GM19397 (cell line): ENCODE measurements around the gene PFKP.

Experiments
- ATAC-seq: cut with Tn5 transposase; IDR thresholded peaks from one replicate; pipeline ENCODE4 v1.9.1; 2021; ENCODE audit warnings: mild to moderate bottlenecking, moderate library complexity; ENCODE audit not compliant: unreplicated experiment

Gene PFKP

GRCh38 chr10:3067118-3067858, at the start of gene PFKP:
Gene PFKP, plus strand, starts transcription at chr10:3067548. Its CDS starts 48 bp downstream, at chr10:3067596.
- peak; percentile 50 for ATAC-seq

GRCh38 chr10:3018247-3018646, 49.1 kb upstream of the PFKP start:
- no peak for ATAC-seq

- no peak for ATAC-seq
Observed at GRCh38 chr10:3020311-3020710, 47.0 kb upstream of the PFKP start.

- ATAC-seq = no peak
Observed at GRCh38 chr10:3020881-3021280, 46.5 kb upstream of the PFKP start.

GRCh38 chr10:3022027-3022426, 45.3 kb upstream of the PFKP start:
- no peak for ATAC-seq

GRCh38 chr10:3023892-3024291, 43.5 kb upstream of the PFKP start:
- no peak for ATAC-seq

- ATAC-seq = no peak
Observed at GRCh38 chr10:3025026-3025683, 42.2 kb upstream of the PFKP start.

- no peak for ATAC-seq
Observed at GRCh38 chr10:3027866-3028265, 39.5 kb upstream of the PFKP start.

GRCh38 chr10:3028441-3028840, 38.9 kb upstream of the PFKP start:
- no peak for ATAC-seq

GRCh38 chr10:3030765-3031164, 36.6 kb upstream of the PFKP start:
- no peak for ATAC-seq

GRCh38 chr10:3031490-3031889, 35.9 kb upstream of the PFKP start:
- ATAC-seq = no peak

GRCh38 chr10:3033925-3034324, 33.4 kb upstream of the PFKP start:
- ATAC-seq = no peak

GRCh38 chr10:3034616-3035015, 32.7 kb upstream of the PFKP start:
- ATAC-seq = no peak

GRCh38 chr10:3036155-3037021, 31.0 kb upstream of the PFKP start:
- ATAC-seq = peak; percentile 91

GRCh38 chr10:3037182-3037581, 30.2 kb upstream of the PFKP start:
- no peak for ATAC-seq

- ATAC-seq = no peak
Observed at GRCh38 chr10:3040069-3040468, 27.3 kb upstream of the PFKP start.

GRCh38 chr10:3042589-3042988, 24.8 kb upstream of the PFKP start:
- ATAC-seq = no peak

GRCh38 chr10:3043512-3044368, 23.6 kb upstream of the PFKP start:
- ATAC-seq = peak; percentile 90

- no peak for ATAC-seq
Observed at GRCh38 chr10:3045471-3046209, 21.7 kb upstream of the PFKP start.

GRCh38 chr10:3046210-3046779, 21.1 kb upstream of the PFKP start:
- ATAC-seq = no peak
